H1 (cell line): ENCODE results near the gene SPOCK1.

Experiments
- EZH2 ChIP-seq: fragments of 200-600 bp; sonication (generic); IDR thresholded peaks from 2 replicates; pipeline ENCODE4 v1.7.1; 2012; ENCODE audit warnings: low read depth, mild to moderate bottlenecking, moderate library complexity, low read length, inconsistent platforms; ENCODE audit not compliant: severe bottlenecking
- KDM4A ChIP-seq: IDR thresholded peaks from one replicate; pipeline ENCODE4 v1.7.1; 2012; ENCODE audit warnings: low read depth, mild to moderate bottlenecking, moderate library complexity, low read length, inconsistent platforms; ENCODE audit not compliant: severe bottlenecking
- PHF8 ChIP-seq: fragments of 200-600 bp; sonication (generic); conservative IDR thresholded peaks from 2 replicates; pipeline ENCODE4 v1.7.1; 2012; ENCODE audit warnings: low read depth, mild to moderate bottlenecking, inconsistent platforms, low read length, moderate library complexity
- RAD21 ChIP-seq, 2 experiments: IDR thresholded peaks in 1 of 2; conservative IDR thresholded peaks in 1 of 2; 2 replicates each; pipeline ENCODE4 v1.6.1; 2011; ENCODE audit warnings: low read depth in 2 of 2, low read length in 2 of 2, improper control_type of control experiment in 1 of 2, inconsistent platforms in 1 of 2, mild to moderate bottlenecking in 1 of 2, moderate library complexity in 1 of 2
- SAP30 ChIP-seq: fragments of 300-600 bp; sonication (generic); IDR thresholded peaks from 2 replicates; pipeline ENCODE4 v1.7.1; 2012; ENCODE audit warnings: low read length, moderate library complexity, mild to moderate bottlenecking, inconsistent platforms; ENCODE audit not compliant: insufficient read depth, insufficient replicate concordance
- SIX5 ChIP-seq: IDR thresholded peaks from 2 replicates; pipeline ENCODE4 v1.6.1; 2011; ENCODE audit warnings: mild to moderate bottlenecking, low read depth, low read length
- SUZ12 ChIP-seq: fragments of 200-600 bp; sonication (generic); IDR thresholded peaks from 2 replicates; pipeline ENCODE4 v1.6.1; 2012; ENCODE audit warnings: mild to moderate bottlenecking, inconsistent platforms, low read length, moderate library complexity, mixed read lengths
- TF ChIP-seq, protein P1 (sequence below): IDR thresholded peaks from 2 replicates; pipeline ENCODE4 v1.6.1; 2011; ENCODE audit warnings: low read depth, mild to moderate bottlenecking, low read length; ENCODE audit not compliant: insufficient read depth
- TF ChIP-seq, protein P2 (sequence below), 3 experiments: IDR thresholded peaks; 1 replicate in 2 of 3; 2 replicates in 1 of 3; pipeline versions ENCODE4 v1.5.1 to v1.6.1; 2011; ENCODE audit warnings: low read length in 3 of 3, mild to moderate bottlenecking in 3 of 3, inconsistent platforms in 2 of 3, low read depth in 1 of 3, moderate library complexity in 1 of 3; ENCODE audit not compliant: insufficient read depth in 1 of 3; ENCODE audit errors: control extremely low read depth in 1 of 3

DNA sequence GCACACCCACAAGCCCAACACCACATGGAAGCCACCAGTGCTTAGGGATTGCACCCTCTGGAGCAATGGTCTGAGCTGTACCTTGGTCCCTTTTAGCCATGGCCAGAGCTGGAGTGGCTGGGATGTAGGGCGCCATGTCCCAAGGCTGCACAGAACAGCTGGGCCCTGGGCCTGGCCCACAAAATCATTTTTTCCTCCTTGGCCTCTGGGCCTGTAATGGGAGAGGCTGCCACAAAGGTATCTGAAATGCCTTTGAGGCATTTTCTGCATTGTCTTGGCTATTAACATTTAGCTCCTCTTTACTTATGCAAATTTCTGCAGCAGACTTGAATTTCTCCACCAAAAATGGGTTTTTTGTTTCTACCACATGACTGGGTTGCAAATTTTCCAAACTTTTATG, 117.6 kb downstream of the SPOCK1 start:
- TF ChIP-seq, protein P1, sequence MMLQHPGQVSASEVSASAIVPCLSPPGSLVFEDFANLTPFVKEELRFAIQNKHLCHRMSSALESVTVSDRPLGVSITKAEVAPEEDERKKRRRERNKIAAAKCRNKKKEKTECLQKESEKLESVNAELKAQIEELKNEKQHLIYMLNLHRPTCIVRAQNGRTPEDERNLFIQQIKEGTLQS = no peak
- TF ChIP-seq, protein P2, sequence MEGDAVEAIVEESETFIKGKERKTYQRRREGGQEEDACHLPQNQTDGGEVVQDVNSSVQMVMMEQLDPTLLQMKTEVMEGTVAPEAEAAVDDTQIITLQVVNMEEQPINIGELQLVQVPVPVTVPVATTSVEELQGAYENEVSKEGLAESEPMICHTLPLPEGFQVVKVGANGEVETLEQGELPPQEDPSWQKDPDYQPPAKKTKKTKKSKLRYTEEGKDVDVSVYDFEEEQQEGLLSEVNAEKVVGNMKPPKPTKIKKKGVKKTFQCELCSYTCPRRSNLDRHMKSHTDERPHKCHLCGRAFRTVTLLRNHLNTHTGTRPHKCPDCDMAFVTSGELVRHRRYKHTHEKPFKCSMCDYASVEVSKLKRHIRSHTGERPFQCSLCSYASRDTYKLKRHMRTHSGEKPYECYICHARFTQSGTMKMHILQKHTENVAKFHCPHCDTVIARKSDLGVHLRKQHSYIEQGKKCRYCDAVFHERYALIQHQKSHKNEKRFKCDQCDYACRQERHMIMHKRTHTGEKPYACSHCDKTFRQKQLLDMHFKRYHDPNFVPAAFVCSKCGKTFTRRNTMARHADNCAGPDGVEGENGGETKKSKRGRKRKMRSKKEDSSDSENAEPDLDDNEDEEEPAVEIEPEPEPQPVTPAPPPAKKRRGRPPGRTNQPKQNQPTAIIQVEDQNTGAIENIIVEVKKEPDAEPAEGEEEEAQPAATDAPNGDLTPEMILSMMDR (IDR thresholded peaks at IDR 0.05; ENCODE audit: control extremely low read depth in 1 of 3, insufficient read depth in 1 of 3, low read depth in 1 of 3, low read length in 3 of 3) = no peak
- TF ChIP-seq PHF8 = no peak
- no peak for TF ChIP-seq SUZ12
- TF ChIP-seq RAD21 (IDR thresholded peaks at IDR 0.05 in 1 of 2, conservative IDR thresholded peaks at IDR 0.05 in 1 of 2; ENCODE audit: low read depth in 2 of 2, low read length in 2 of 2) = no peak
- TF ChIP-seq SIX5 = no peak
- TF ChIP-seq KDM4A = no peak
- no peak for TF ChIP-seq EZH2
- no peak for TF ChIP-seq SAP30
